GM12875 (cell line): Measurements from ENCODE around the gene SLC16A8.
A peak's percentile ranks its signal among the peaks of the same experiment; 100 is the strongest.
"Not testable (repeated sequence)": the region's sequence is repeated elsewhere in the genome, so short reads cannot be mapped to it uniquely, and the experiment has no call there.

Experiments
- H3K4me3 ChIP-seq: one replicate; pipeline ENCODE4 v1.5.1; 2011; ENCODE audit warnings: low read depth, low read length, control low read depth
- CTCF ChIP-seq: IDR thresholded peaks from 2 replicates; pipeline ENCODE4 v1.5.1; 2011; ENCODE audit warnings: low read depth, mild to moderate bottlenecking, control low read depth, inconsistent platforms, low read length, moderate library complexity, borderline replicate concordance; ENCODE audit not compliant: insufficient read depth

The SLC16A8 gene

GRCh38 chr22:38120359-38121110 lies 36.6 kb upstream of the SLC16A8 start:
- TF ChIP-seq CTCF = no peak
- H3K4me3 ChIP-seq = no peak overlapping the region

- not testable (repeated sequence) for H3K4me3 ChIP-seq
These were observed 34.8 kb upstream of the SLC16A8 start for GRCh38 chr22:38118747-38119146.

GRCh38 chr22:38118182-38118581 lies 34.2 kb upstream of the SLC16A8 start:
- no peak overlapping the region for H3K4me3 ChIP-seq
- TF ChIP-seq CTCF = no peak

GRCh38 chr22:38117556-38117955 lies 33.6 kb upstream of the SLC16A8 start:
- H3K4me3 ChIP-seq = not testable (repeated sequence)

GRCh38 chr22:38115423-38116205 lies 31.6 kb upstream of the SLC16A8 start:
- H3K4me3 ChIP-seq = no peak overlapping the region
- TF ChIP-seq CTCF = no peak

GRCh38 chr22:38114484-38115398 lies 30.8 kb upstream of the SLC16A8 start:
- H3K4me3 ChIP-seq = no peak overlapping the region
- TF ChIP-seq CTCF = peak; percentile 97

- no peak for TF ChIP-seq CTCF
- H3K4me3 ChIP-seq = no peak overlapping the region
These were observed 28.4 kb upstream of the SLC16A8 start for GRCh38 chr22:38112381-38112780.
